ENCODE data around the gene SPN.

The SPN gene

DNA sequence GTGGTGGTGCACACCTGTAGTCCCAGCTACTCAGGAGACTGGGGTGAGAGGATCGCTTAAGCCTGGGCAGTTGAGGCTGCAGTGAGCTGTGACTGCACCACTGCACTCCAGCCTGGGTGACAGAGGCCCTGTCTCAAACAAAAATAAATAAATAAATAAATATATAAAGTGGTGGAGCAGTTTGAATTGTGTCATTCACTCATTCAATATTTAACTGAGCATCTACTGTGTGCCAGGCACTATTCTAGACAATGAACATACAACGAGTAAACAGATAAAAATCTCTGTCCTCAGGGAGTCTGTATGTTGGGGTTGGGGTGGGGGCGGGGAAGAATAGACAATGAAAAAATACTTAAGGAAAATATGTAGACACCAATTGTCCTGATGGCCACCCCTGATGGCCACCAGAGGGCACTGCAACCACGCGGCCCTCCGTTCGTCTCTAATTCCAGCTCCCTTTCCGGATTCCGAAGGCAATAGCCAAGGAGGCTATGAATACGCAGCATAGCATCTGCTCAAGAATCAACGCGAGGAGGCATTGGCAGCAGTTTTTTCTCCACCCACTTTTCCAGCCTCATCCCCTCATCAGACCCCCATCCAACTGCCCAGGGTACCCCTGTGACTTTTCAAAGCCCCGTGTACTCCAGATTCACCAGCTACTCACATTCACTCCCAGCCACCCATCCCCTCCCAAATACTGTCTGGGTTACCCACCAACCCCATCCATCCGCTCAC is 37.4 kb downstream of the SPN start:
- no peaks in the 10 kb centered on the region for H4K20me1 ChIP-seq (ENCODE audit: insufficient read depth, low read length)
- H3F3A ChIP-seq (ENCODE audit: insufficient read depth, low read length): no peaks in the 10 kb centered on the region
- peaks cover 26% of the 10 kb centered on the region for H3K4me1 ChIP-seq (ENCODE audit: insufficient read depth, low read length, severe bottlenecking)
- peaks cover 3% of the 10 kb centered on the region; the same call in 1 of the 2 replicates for H3K9me3 ChIP-seq (ENCODE audit: low read length)
- no peaks in the 10 kb centered on the region for H3K9me2 ChIP-seq (ENCODE audit: low read depth, low read length)
- H3K27ac ChIP-seq (ENCODE audit: low read depth, low read length, poor library complexity, severe bottlenecking): peak overlapping the region; percentile 92
- TF ChIP-seq EZH2 (IDR thresholded peaks at IDR 0.05; ENCODE audit: borderline replicate concordance, low read length): no peak
- TF ChIP-seq, protein P1, sequence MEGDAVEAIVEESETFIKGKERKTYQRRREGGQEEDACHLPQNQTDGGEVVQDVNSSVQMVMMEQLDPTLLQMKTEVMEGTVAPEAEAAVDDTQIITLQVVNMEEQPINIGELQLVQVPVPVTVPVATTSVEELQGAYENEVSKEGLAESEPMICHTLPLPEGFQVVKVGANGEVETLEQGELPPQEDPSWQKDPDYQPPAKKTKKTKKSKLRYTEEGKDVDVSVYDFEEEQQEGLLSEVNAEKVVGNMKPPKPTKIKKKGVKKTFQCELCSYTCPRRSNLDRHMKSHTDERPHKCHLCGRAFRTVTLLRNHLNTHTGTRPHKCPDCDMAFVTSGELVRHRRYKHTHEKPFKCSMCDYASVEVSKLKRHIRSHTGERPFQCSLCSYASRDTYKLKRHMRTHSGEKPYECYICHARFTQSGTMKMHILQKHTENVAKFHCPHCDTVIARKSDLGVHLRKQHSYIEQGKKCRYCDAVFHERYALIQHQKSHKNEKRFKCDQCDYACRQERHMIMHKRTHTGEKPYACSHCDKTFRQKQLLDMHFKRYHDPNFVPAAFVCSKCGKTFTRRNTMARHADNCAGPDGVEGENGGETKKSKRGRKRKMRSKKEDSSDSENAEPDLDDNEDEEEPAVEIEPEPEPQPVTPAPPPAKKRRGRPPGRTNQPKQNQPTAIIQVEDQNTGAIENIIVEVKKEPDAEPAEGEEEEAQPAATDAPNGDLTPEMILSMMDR (IDR thresholded peaks at IDR 0.05; ENCODE audit: low read length): peak; percentile 79
- peak overlapping the region; percentile 35; the same call in 1 of the 2 replicates for H3K4me2 ChIP-seq (ENCODE audit: low read length)
- H3K9ac ChIP-seq (ENCODE audit: low read length): no peak overlapping the region
- no peaks in the 10 kb centered on the region for H3K27me3 ChIP-seq (ENCODE audit: insufficient read depth, low read length)
- no peaks in the 10 kb centered on the region for H3K79me2 ChIP-seq (ENCODE audit: insufficient read depth, low read length)
- no peak overlapping the region for H2AFZ ChIP-seq (ENCODE audit: low read length)
- H3K36me3 ChIP-seq (ENCODE audit: insufficient read depth, low read length): peaks cover 18% of the 10 kb centered on the region
- no peak overlapping the region for H3K4me3 ChIP-seq (ENCODE audit: low read depth, low read length, poor library complexity, severe bottlenecking)

DNA sequence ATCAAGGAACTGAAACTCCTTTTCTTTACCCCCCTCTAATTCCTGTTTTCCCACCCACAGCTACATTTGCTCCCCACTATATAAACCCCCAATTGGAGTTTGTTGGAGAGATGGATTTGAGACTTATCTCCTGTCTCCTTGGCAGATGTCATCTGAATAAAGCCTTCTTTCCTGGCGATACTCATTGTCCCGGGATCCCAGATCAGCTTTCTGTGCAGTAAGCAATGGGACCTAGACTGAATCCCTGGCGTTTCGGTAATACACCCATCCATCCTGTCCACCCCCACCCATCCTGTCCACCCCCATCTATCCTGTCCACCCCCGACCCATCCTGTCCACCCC is 38.1 kb downstream of the SPN start:
- Histone ChIP-seq H3K9ac (ENCODE audit: low read length) (no peak overlapping the region; the same call in 1 of the 2 replicates), H3K27me3 (ENCODE audit: insufficient read depth, low read length) (no peaks in the 10 kb centered on the region), H3K4me2 (ENCODE audit: low read length) (no peak overlapping the region; the same call in 1 of the 2 replicates), H4K20me1 (ENCODE audit: insufficient read depth, low read length) (no peaks in the 10 kb centered on the region), H3K36me3 (ENCODE audit: insufficient read depth, low read length) (peaks cover 15% of the 10 kb centered on the region), H3K4me1 (ENCODE audit: insufficient read depth, low read length, severe bottlenecking) (peaks cover 26% of the 10 kb centered on the region), H3K9me3 (ENCODE audit: low read length) (peaks cover 3% of the 10 kb centered on the region; the same call in 1 of the 2 replicates), H3K79me2 (ENCODE audit: insufficient read depth, low read length) (no peaks in the 10 kb centered on the region), H3F3A (ENCODE audit: insufficient read depth, low read length) (no peaks in the 10 kb centered on the region), H2AFZ (ENCODE audit: low read length) (no peak overlapping the region), H3K9me2 (ENCODE audit: low read depth, low read length) (no peaks in the 10 kb centered on the region), H3K27ac (ENCODE audit: low read depth, low read length, poor library complexity, severe bottlenecking) (peak overlapping the region; percentile 92), H3K4me3 (ENCODE audit: low read depth, low read length, poor library complexity, severe bottlenecking) (no peak overlapping the region)
- TF ChIP-seq EZH2 (IDR thresholded peaks at IDR 0.05; ENCODE audit: borderline replicate concordance, low read length): no peak
- TF ChIP-seq, protein P1 (IDR thresholded peaks at IDR 0.05; ENCODE audit: low read length): no peak

DNA sequence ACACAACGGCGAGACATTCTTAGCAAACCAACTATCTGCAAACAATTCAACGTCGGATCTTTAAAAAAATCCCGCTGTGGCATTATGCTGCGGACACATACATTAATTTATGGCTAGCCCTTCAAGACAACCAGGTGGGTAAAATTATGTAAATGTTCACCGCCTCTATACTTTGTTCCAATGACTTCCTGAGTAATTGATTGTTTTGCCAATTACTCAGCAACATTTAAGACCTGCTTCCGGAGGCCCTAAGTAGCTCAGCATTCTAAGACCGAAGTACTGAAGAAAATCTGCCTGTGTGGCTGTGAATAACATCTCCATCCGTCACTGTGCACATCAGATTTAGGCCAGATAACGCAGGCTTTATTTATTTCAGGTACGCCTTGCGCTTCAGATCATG is 39.2 kb downstream of the SPN start:
- no peak for TF ChIP-seq EZH2 (IDR thresholded peaks at IDR 0.05; ENCODE audit: borderline replicate concordance, low read length)
- TF ChIP-seq, protein P1 (IDR thresholded peaks at IDR 0.05; ENCODE audit: low read length): no peak
- Histone ChIP-seq H4K20me1 (ENCODE audit: insufficient read depth, low read length) (no peaks in the 10 kb centered on the region), H3F3A (ENCODE audit: insufficient read depth, low read length) (no peaks in the 10 kb centered on the region), H2AFZ (ENCODE audit: low read length) (no peak overlapping the region), H3K27me3 (ENCODE audit: insufficient read depth, low read length) (no peaks in the 10 kb centered on the region), H3K36me3 (ENCODE audit: insufficient read depth, low read length) (peaks cover 4% of the 10 kb centered on the region), H3K9me3 (ENCODE audit: low read length) (peaks cover 3% of the 10 kb centered on the region; the same call in 1 of the 2 replicates), H3K4me2 (ENCODE audit: low read length) (peak overlapping the region; percentile 63), H3K4me3 (ENCODE audit: low read depth, low read length, poor library complexity, severe bottlenecking) (peak overlapping the region; percentile 17), H3K79me2 (ENCODE audit: insufficient read depth, low read length) (no peaks in the 10 kb centered on the region), H3K9ac (ENCODE audit: low read length) (peak overlapping the region; percentile 36; the same call in 1 of the 2 replicates), H3K9me2 (ENCODE audit: low read depth, low read length) (no peaks in the 10 kb centered on the region), H3K4me1 (ENCODE audit: insufficient read depth, low read length, severe bottlenecking) (peaks cover 26% of the 10 kb centered on the region), H3K27ac (ENCODE audit: low read depth, low read length, poor library complexity, severe bottlenecking) (peak overlapping the region; percentile 92)

Data from OCI-LY1 (cell line).